ENCODE measurements around the gene TMPRSS4.
"Not testable (repeated sequence)": the region's sequence is repeated elsewhere in the genome, so short reads cannot be mapped to it uniquely, and the experiment has no call there.

Gene TMPRSS4

GRCh38 chr11:118059246-118059940, 17.5 kb upstream of the TMPRSS4 start:
- no peaks in the 10 kb centered on the region for H3K27me3 ChIP-seq (ENCODE audit: insufficient read depth, poor library complexity, severe bottlenecking)
- ATAC-seq (ENCODE audit: low read depth), result no peak

GRCh38 chr11:118060081-118060661, 16.7 kb upstream of the TMPRSS4 start:
- Histone ChIP-seq H3K4me1 (ENCODE audit: insufficient read depth, poor library complexity, severe bottlenecking) (no peaks in the 10 kb centered on the region), H3K4me3 (ENCODE audit: severe bottlenecking) (no peak overlapping the region), H3K9me3 (ENCODE audit: severe bottlenecking) (no peaks in the 10 kb centered on the region), H3K36me3 (ENCODE audit: low read depth) (no peaks in the 10 kb centered on the region), H3K27ac (ENCODE audit: poor library complexity, severe bottlenecking) (no peak overlapping the region), H3K27me3 (ENCODE audit: insufficient read depth, poor library complexity, severe bottlenecking) (no peaks in the 10 kb centered on the region)
- ATAC-seq (ENCODE audit: low read depth) (no peak), DNase-seq (ENCODE audit: low spot score) (no peak)
- no peak for TF ChIP-seq CTCF (IDR thresholded peaks at IDR 0.05; ENCODE audit: poor library complexity, severe bottlenecking)

More at GRCh38 chr11:118059246-118059940, 17.5 kb upstream of the TMPRSS4 start:
- H3K9me3 ChIP-seq (ENCODE audit: severe bottlenecking), result no peaks in the 10 kb centered on the region
- no peaks in the 10 kb centered on the region for H3K36me3 ChIP-seq (ENCODE audit: low read depth)
- H3K4me3 ChIP-seq (ENCODE audit: severe bottlenecking), result no peak overlapping the region
- no peak for DNase-seq (ENCODE audit: low spot score)
- TF ChIP-seq CTCF (IDR thresholded peaks at IDR 0.05; ENCODE audit: poor library complexity, severe bottlenecking), result no peak
- no peaks in the 10 kb centered on the region for H3K4me1 ChIP-seq (ENCODE audit: insufficient read depth, poor library complexity, severe bottlenecking)
- H3K27ac ChIP-seq (ENCODE audit: poor library complexity, severe bottlenecking), result no peak overlapping the region

DNA sequence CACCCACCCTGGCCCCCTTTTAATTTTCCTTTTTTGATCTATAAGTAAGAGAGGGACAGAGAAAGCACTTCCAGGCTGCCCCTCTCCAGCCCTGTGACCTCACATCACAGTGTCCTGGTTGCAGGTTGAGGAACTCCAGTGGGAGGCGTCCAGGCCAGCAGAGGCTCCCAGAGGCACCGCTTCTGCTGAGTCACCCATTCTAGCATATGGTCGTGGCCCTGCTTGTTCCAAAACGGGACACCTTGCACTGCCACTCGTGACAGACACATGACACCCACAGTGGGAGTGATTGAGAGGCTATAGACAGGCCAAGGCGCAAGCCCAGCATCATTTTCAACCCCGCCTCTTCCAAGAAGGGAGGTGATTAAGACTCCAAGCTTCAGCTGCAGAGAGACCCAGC, 16.0 kb upstream of the TMPRSS4 start:
- no peak overlapping the region for H3K27ac ChIP-seq (ENCODE audit: poor library complexity, severe bottlenecking)
- H3K27me3 ChIP-seq (ENCODE audit: insufficient read depth, poor library complexity, severe bottlenecking), result no peaks in the 10 kb centered on the region
- DNase-seq (ENCODE audit: low spot score), result no peak
- no peaks in the 10 kb centered on the region for H3K36me3 ChIP-seq (ENCODE audit: low read depth)
- H3K4me3 ChIP-seq (ENCODE audit: severe bottlenecking), result no peak overlapping the region
- no peaks in the 10 kb centered on the region for H3K4me1 ChIP-seq (ENCODE audit: insufficient read depth, poor library complexity, severe bottlenecking)
- no peak for ATAC-seq (ENCODE audit: low read depth)
- no peaks in the 10 kb centered on the region for H3K9me3 ChIP-seq (ENCODE audit: severe bottlenecking)
- no peak for TF ChIP-seq CTCF (IDR thresholded peaks at IDR 0.05; ENCODE audit: poor library complexity, severe bottlenecking)

DNA sequence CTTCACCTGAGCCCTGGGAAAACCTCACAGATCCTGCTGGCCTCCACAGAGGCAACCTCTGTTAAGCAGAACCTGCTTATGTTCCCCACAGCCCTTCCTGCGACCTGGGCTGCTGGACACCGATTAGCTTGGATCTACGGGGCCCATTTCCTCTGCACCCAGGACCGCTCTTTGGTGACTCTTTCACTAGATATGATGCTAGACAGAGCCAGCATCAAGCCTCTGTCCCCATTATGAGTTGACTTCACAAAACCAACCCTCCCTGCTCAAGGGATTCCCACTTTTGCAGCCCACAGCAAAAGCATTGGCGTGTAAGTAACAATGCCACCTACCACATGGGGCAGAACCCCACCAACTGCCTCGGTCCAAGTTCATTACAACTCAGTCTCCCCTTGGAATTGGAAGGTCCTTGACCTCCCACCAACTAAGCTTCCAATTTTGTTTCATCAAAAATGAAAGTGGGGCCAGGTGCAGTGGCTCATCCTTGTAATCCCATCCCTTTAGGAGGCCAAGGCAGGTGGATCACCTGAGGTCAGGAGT, 15.2 kb upstream of the TMPRSS4 start:
- no peak for TF ChIP-seq CTCF (IDR thresholded peaks at IDR 0.05; ENCODE audit: poor library complexity, severe bottlenecking)
- ATAC-seq (ENCODE audit: low read depth), result no peak
- Histone ChIP-seq H3K4me1 (ENCODE audit: insufficient read depth, poor library complexity, severe bottlenecking) (no peaks in the 10 kb centered on the region), H3K4me3 (ENCODE audit: severe bottlenecking) (no peak overlapping the region), H3K9me3 (ENCODE audit: severe bottlenecking) (no peaks in the 10 kb centered on the region), H3K27me3 (ENCODE audit: insufficient read depth, poor library complexity, severe bottlenecking) (no peaks in the 10 kb centered on the region), H3K36me3 (ENCODE audit: low read depth) (no peaks in the 10 kb centered on the region), H3K27ac (ENCODE audit: poor library complexity, severe bottlenecking) (no peak overlapping the region)
- no peak for DNase-seq (ENCODE audit: low spot score)

DNA sequence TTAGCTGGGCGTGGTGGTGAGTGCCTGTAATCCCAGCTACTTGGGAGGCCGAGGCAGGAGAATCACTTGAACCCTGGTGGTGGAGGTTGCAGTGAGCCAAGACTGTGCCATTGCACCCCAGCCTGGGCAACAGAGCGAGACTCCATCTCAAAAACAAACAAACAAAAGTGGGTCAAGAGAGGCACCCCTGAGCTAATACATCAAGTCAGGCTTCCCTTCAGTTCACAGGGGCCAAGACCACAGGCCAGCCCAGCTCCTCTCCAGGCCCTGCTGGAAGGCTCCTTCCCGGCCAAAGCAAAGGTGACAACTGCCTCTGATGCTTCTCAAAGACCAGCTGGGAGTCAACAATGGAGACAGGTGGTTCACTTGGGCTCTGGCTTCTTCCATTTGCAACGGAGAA, 14.7 kb upstream of the TMPRSS4 start:
- not testable (repeated sequence) for ATAC-seq (ENCODE audit: low read depth); H3K27me3 ChIP-seq (ENCODE audit: insufficient read depth, poor library complexity, severe bottlenecking); H3K4me3 ChIP-seq (ENCODE audit: severe bottlenecking); H3K4me1 ChIP-seq (ENCODE audit: insufficient read depth, poor library complexity, severe bottlenecking); H3K36me3 ChIP-seq (ENCODE audit: low read depth); H3K9me3 ChIP-seq (ENCODE audit: severe bottlenecking); H3K27ac ChIP-seq (ENCODE audit: poor library complexity, severe bottlenecking); DNase-seq (ENCODE audit: low spot score)

DNA sequence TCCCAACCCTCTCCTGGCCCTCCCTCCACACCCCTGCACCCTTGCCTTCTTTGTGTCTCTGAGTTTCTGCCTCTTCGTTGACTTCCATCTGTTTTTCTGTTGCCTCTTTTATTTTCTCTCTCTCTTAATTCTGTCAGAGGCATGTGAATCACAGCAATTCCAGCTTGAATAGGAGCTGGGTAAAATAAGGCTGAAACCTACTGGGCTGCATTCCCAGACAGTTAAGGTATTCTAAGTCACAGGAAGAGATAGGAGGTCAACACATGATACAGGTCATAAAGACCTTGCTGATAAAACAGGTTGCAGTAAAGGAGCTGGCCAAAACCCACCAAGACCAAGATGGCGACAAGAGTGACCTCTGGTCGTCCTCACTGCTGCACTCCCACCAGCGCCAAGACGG, 14.2 kb upstream of the TMPRSS4 start:
- not testable (repeated sequence) for H3K4me3 ChIP-seq (ENCODE audit: severe bottlenecking)

More for the DNA sequence above, 14.2 kb upstream of the TMPRSS4 start:
- H3K9me3 ChIP-seq (ENCODE audit: severe bottlenecking); H3K4me1 ChIP-seq (ENCODE audit: insufficient read depth, poor library complexity, severe bottlenecking); ATAC-seq (ENCODE audit: low read depth); H3K36me3 ChIP-seq (ENCODE audit: low read depth); H3K27ac ChIP-seq (ENCODE audit: poor library complexity, severe bottlenecking); H3K27me3 ChIP-seq (ENCODE audit: insufficient read depth, poor library complexity, severe bottlenecking); DNase-seq (ENCODE audit: low spot score): not testable (repeated sequence)
